Stomach (tissue), 4 donors: Measurements from ENCODE around the gene CABP2.

Experiments
- POLR2AphosphoS5 ChIP-seq, 3 donors: sonication (generic); formaldehyde crosslinking; IDR thresholded peaks; one replicate each; pipeline ENCODE4 v1.6.1; 2016; ENCODE audit warnings: antibody characterized with exemption in 3 of 3
- TF ChIP-seq, protein P1 (sequence below), 7 experiments: fragments of 450-650 bp in 4 of 7; fragments of 200-600 bp in 3 of 7; sonication (generic) in 3 of 7; IDR thresholded peaks; one replicate each; pipeline ENCODE4 v1.5.1; 2016 to 2019; ENCODE audit warnings: antibody characterized with exemption in 7 of 7, control low read depth in 2 of 7, mild to moderate bottlenecking in 1 of 7

DNA sequence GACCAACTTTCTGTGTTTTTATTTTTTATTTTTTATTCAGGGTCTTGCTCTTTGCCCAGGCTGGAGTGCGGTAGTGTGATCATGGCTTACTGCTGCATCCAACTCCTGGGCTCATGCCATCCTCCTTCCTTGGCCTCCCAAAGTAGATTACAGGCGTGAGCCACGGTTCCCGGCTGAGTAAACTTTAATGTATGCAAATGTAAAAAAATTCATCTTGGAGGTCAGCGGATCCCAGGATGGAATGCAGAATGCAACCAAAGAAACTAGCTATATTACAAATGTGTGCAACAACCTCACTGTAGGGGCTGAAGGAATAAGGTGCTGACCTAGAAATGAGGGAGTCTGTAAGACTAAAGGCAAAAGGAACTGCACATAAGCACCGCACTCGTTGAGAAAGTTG is 9.1 kb downstream of the CABP2 start:
- TF ChIP-seq POLR2AphosphoS5 (IDR thresholded peaks at IDR 0.05), result no peak
- TF ChIP-seq, protein P1, sequence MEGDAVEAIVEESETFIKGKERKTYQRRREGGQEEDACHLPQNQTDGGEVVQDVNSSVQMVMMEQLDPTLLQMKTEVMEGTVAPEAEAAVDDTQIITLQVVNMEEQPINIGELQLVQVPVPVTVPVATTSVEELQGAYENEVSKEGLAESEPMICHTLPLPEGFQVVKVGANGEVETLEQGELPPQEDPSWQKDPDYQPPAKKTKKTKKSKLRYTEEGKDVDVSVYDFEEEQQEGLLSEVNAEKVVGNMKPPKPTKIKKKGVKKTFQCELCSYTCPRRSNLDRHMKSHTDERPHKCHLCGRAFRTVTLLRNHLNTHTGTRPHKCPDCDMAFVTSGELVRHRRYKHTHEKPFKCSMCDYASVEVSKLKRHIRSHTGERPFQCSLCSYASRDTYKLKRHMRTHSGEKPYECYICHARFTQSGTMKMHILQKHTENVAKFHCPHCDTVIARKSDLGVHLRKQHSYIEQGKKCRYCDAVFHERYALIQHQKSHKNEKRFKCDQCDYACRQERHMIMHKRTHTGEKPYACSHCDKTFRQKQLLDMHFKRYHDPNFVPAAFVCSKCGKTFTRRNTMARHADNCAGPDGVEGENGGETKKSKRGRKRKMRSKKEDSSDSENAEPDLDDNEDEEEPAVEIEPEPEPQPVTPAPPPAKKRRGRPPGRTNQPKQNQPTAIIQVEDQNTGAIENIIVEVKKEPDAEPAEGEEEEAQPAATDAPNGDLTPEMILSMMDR (IDR thresholded peaks at IDR 0.05), result no peak
